ENCODE data around the gene ITLN2.
"Not testable (repeated sequence)": the region's sequence is repeated elsewhere in the genome, so short reads cannot be mapped to it uniquely, and the experiment has no call there.

The ITLN2 gene

DNA sequence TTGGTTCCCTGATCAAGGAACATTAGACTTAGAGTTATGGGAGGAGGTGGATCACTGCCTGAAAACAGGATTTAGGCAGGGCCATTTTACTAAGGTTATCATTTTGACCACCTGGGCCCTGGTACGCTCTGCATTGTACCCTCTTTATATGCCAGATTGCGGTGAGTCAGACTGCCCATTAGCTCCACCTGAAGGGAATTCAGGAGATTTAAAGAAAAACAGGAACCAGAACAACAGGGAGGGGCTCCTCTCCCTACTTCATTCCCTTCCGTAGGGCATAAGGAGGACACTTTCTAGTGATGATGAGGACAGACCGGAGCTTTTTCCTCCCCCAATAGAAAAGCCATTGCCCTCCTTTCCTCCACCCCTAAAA lies 49.0 kb downstream of the ITLN2 start:
- no peak for DNase-seq (ENCODE audit: low spot score)

DNA sequence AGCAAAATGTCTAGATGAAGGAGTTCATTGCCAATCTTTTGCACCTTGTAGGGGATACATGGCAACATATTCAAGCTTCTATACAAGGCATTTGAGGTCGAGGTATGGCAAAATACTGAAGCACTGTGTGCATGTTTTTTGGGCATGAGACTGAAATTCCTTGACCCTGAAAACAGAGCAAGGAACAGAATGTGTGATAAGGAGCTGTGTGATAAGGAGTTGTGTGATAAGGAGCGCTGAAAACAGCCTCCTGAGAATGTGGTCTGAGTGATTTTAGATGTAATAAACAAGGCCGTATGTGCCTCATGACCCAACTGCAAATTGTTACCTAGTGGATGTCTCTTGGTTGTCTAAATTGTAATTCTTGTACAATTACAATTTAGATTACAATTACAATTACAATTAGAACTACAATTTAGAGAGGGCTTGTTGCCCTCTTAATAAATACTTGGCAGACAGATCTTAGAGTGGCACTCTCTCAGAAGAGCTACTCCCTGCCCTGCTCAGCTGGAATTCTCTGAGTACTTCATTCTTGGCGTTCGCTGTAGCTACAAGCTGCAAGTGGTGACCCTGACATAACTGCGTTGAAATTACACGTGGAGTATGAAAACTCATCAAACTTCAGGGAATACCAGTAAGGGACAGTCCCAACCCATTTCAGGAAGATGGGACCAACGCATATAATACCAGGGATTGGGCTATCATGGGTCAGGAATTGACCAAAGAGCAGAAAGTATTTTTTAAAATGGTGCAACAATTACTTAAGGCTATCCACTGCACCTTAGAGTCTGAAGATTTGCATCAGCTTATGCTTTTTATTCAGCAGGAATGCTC lies 49.6 kb downstream of the ITLN2 start:
- DNase-seq (ENCODE audit: low spot score): no peak

DNA sequence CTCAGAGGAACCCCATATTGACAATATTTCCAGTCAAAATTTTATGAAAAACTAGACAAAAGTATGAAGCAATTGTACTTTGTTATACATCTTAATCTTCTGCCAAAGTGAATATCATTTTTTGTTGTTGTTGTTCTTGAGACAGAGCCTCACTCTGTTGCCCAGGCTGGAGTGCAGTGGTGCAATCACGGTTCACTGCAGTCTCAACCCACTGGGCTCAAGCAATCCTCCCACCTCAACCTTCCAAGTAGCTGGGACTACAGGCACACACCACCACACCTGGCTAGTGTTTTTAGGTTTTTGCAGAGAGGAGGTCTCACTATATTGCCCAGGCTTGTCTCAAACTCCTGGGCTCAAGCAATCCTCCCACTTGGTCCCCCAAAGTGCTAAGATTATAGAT lies 52.4 kb downstream of the ITLN2 start:
- not testable (repeated sequence) for DNase-seq (ENCODE audit: low spot score)

DNA sequence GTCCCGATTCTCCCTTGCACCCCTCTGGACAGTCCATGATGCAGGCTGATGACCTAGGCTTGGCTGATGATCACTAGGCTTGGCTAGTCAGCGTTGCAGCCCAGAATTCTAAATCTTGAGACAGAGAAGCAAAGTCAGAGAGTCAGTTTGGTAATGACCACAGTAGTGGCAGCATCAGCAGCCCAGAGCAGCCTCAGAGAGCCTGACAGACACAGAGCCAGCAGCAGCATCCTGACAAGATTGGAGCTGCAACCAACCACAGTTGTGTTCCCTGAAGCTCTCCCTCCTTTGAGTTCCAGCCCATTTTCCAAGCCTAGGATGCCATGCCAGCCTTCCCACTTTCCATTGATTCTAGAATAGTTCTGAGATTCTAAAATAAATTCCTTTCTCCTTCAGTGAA lies 52.8 kb downstream of the ITLN2 start:
- no peak for DNase-seq (ENCODE audit: low spot score)

DNA sequence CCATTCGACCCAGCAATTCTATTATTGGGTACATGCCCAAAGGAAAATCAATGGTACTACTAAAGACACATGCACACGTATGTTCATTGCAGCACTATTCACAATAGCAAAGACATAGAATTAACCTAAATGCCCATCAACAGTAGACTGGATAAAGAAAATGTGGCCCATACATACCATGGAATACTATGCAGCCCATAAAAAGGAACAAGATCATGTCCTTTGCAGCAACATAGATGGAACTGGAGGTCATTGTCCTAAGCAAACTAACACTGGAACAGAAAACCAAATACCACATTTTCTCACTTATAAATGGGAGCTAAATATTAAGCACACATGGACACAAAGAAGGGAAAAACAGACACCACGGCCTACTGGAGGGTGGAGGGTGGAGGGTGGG lies 53.9 kb downstream of the ITLN2 start:
- not testable (repeated sequence) for DNase-seq (ENCODE audit: low spot score)
